HEK293 (cell line): ENCODE data around the gene SLC7A1.

ENCODE experiments used
- CTCF ChIA-PET: fragments of 350-600 bp; formaldehyde crosslinking; extraction: SDS; loops from one replicate; lab custom pipeline; 2021; ENCODE audit warnings: antibody characterized with exemption; lab: Yijun Ruan, JAX
- POLR2A ChIA-PET: fragments of 300-600 bp; formaldehyde crosslinking; extraction: SDS; loops from one replicate; lab custom pipeline; 2020; ENCODE audit warnings: antibody characterized with exemption, inconsistent platforms; lab: Yijun Ruan, JAX
- H3K27ac ChIP-seq: fragments of 200-500 bp; sonication (Bioruptor generic); 2 replicates; pipeline ENCODE4 v1.5.1; 2014; ENCODE audit warnings: low read depth, low read length, control low read depth, inconsistent platforms; ENCODE audit errors: extremely low read depth
- H3K36me3 ChIP-seq, 2 experiments: fragments of 200-500 bp in 1 of 2; sonication (Bioruptor generic) in 1 of 2; 1 replicate in 1 of 2; 2 replicates in 1 of 2; pipeline ENCODE4 v1.5.1; 2014 to 2017; ENCODE audit warnings: inconsistent platforms in 2 of 2, low read length in 2 of 2; ENCODE audit not compliant: control insufficient read depth in 2 of 2, insufficient read depth in 1 of 2
- H3K4me1 ChIP-seq: fragments of 200-500 bp; sonication (Bioruptor generic); 2 replicates; pipeline ENCODE4 v1.5.1; 2014; ENCODE audit warnings: mild to moderate bottlenecking, low read length, inconsistent platforms; ENCODE audit not compliant: control insufficient read depth, insufficient read depth
- H3K4me3 ChIP-seq: 2 replicates; pipeline ENCODE4 v1.5.1; 2011; ENCODE audit warnings: low read depth, mild to moderate bottlenecking, control low read depth, low read length, moderate library complexity
- H3K9me3 ChIP-seq: fragments of 200-500 bp; sonication (Bioruptor generic); 2 replicates; pipeline ENCODE4 v1.5.1; 2014; ENCODE audit warnings: low read depth, low read length, inconsistent platforms; ENCODE audit not compliant: control insufficient read depth, insufficient read depth
- AEBP2 ChIP-seq: fragments of 450-650 bp; formaldehyde crosslinking; IDR thresholded peaks from 2 replicates; pipeline ENCODE4 v1.5.1; 2016; ENCODE audit warnings: missing biosample characterization, missing genetic modification characterization, borderline replicate concordance
- GFI1B ChIP-seq: fragments of 450-650 bp; formaldehyde crosslinking; IDR thresholded peaks from 2 replicates; pipeline ENCODE4 v1.5.1; 2016; ENCODE audit warnings: missing biosample characterization, missing genetic modification characterization
- HOXA7 ChIP-seq: sonication (generic); formaldehyde crosslinking; IDR thresholded peaks from 2 replicates; pipeline ENCODE4 v1.8.1; 2022; ENCODE audit warnings: missing genetic modification reagents, borderline replicate concordance
- KLF1 ChIP-seq: fragments of 450-650 bp; formaldehyde crosslinking; IDR thresholded peaks from 2 replicates; pipeline ENCODE4 v1.5.1; 2016; ENCODE audit warnings: missing biosample characterization, missing genetic modification characterization
- ZBTB1 ChIP-seq: fragments of 450-650 bp; formaldehyde crosslinking; IDR thresholded peaks from 2 replicates; pipeline ENCODE4 v1.5.1; 2016; ENCODE audit warnings: missing biosample characterization, missing genetic modification characterization
- ZBTB20 ChIP-seq: fragments of 450-650 bp; formaldehyde crosslinking; IDR thresholded peaks from 2 replicates; pipeline ENCODE4 v1.5.1; 2016; ENCODE audit warnings: missing biosample characterization, missing genetic modification characterization
- ZBTB26 ChIP-seq: fragments of 450-650 bp; formaldehyde crosslinking; optimal IDR thresholded peaks from 2 replicates; pipeline ENCODE3; 2016; ENCODE audit warnings: missing biosample characterization, mild to moderate bottlenecking, missing genetic modification characterization
- ZBTB8A ChIP-seq: fragments of 450-650 bp; formaldehyde crosslinking; IDR thresholded peaks from 2 replicates; pipeline ENCODE4 v1.5.1; 2016; ENCODE audit warnings: missing biosample characterization, missing genetic modification characterization
- ZEB2 ChIP-seq: fragments of 450-650 bp; formaldehyde crosslinking; IDR thresholded peaks from 2 replicates; pipeline ENCODE4 v1.5.1; 2016; ENCODE audit warnings: missing biosample characterization, missing genetic modification characterization
- ZNF10 ChIP-seq: fragments of 450-650 bp; formaldehyde crosslinking; IDR thresholded peaks from 2 replicates; pipeline ENCODE4 v1.5.1; 2017; ENCODE audit warnings: missing biosample characterization, missing genetic modification characterization
- ZNF16 ChIP-seq: fragments of 450-650 bp; formaldehyde crosslinking; IDR thresholded peaks from 2 replicates; pipeline ENCODE4 v1.5.1; 2016; ENCODE audit warnings: low read depth, missing biosample characterization, missing genetic modification characterization
- ZNF214 ChIP-seq: fragments of 450-650 bp; formaldehyde crosslinking; IDR thresholded peaks from 2 replicates; pipeline ENCODE4 v1.5.1; 2017; ENCODE audit warnings: missing biosample characterization, mild to moderate bottlenecking, missing genetic modification characterization, borderline replicate concordance
- ZNF248 ChIP-seq: fragments of 450-650 bp; formaldehyde crosslinking; IDR thresholded peaks from 2 replicates; pipeline ENCODE4 v1.5.1; 2017; ENCODE audit warnings: missing biosample characterization, missing genetic modification characterization
- ZNF302 ChIP-seq: fragments of 450-650 bp; formaldehyde crosslinking; IDR thresholded peaks from 2 replicates; pipeline ENCODE4 v1.5.1; 2016; ENCODE audit warnings: missing biosample characterization, missing genetic modification characterization, low read depth
- ZNF398 ChIP-seq: fragments of 450-650 bp; formaldehyde crosslinking; IDR thresholded peaks from 2 replicates; pipeline ENCODE4 v1.5.1; 2017; ENCODE audit warnings: missing biosample characterization, missing genetic modification characterization
- ZNF426 ChIP-seq: fragments of 450-650 bp; formaldehyde crosslinking; IDR thresholded peaks from 2 replicates; pipeline ENCODE4 v1.5.1; 2017; ENCODE audit warnings: missing biosample characterization, missing genetic modification characterization, mild to moderate bottlenecking, inconsistent platforms, moderate library complexity
- ZNF449 ChIP-seq: fragments of 450-650 bp; formaldehyde crosslinking; IDR thresholded peaks from 2 replicates; pipeline ENCODE4 v1.5.1; 2017; ENCODE audit warnings: missing biosample characterization, mild to moderate bottlenecking, missing genetic modification characterization, moderate library complexity
- ZNF571 ChIP-seq: fragments of 450-650 bp; formaldehyde crosslinking; IDR thresholded peaks from 2 replicates; pipeline ENCODE4 v1.5.0; 2017; ENCODE audit warnings: missing biosample characterization, missing genetic modification characterization
- ZNF660 ChIP-seq: fragments of 450-650 bp; IDR thresholded peaks from 2 replicates; pipeline ENCODE4 v1.5.1; 2018; ENCODE audit warnings: missing biosample characterization, mild to moderate bottlenecking, missing genetic modification characterization
- ZSCAN23 ChIP-seq: fragments of 450-650 bp; formaldehyde crosslinking; IDR thresholded peaks from 2 replicates; pipeline ENCODE4 v1.5.1; 2016; ENCODE audit warnings: missing biosample characterization, missing genetic modification characterization

SLC7A1 gene

GRCh38 chr13:29571876-29572570, 23.5 kb downstream of the SLC7A1 start:
- ChIA-PET CTCF (no interaction called here), POLR2A (no interaction called here)
- no peak for TF ChIP-seq ZNF571 (tag by site-specific recombination)
- no peak for TF ChIP-seq ZNF449 (tag by site-specific recombination)
- TF ChIP-seq ZBTB26 (tag by site-specific recombination): no peak
- TF ChIP-seq AEBP2 (tag by site-specific recombination): no peak
- no peak for TF ChIP-seq ZBTB8A (tag by site-specific recombination)
- no peak for TF ChIP-seq ZEB2
- no peak overlapping the region for H3K27ac ChIP-seq
- no peak overlapping the region for H3K4me3 ChIP-seq
- H3K9me3 ChIP-seq: no peaks in the 10 kb centered on the region
- peaks cover 5% of the 10 kb centered on the region; the same call in 1 of the 2 replicates for H3K4me1 ChIP-seq
- no peaks in the 10 kb centered on the region; a peak in 1 of 3 replicates for H3K36me3 ChIP-seq

GRCh38 chr13:29570051-29570654, 25.3 kb downstream of the SLC7A1 start:
- TF ChIP-seq ZNF10 (tag by site-specific recombination) (no peak), ZBTB20 (tag by site-specific recombination) (peak; percentile 42; the same call in 1 of the 2 replicates), GFI1B (tag by site-specific recombination) (no peak)
- 0 out of 2 replicates have a peak overlapping the region, but pooled peaks have one; percentile 16 for H3K27ac ChIP-seq
- peaks cover 5% of the 10 kb centered on the region; the same call in 1 of the 2 replicates for H3K4me1 ChIP-seq
- POLR2A ChIA-PET: interaction anchor here (0.6 kb wide), 1 partner anchor 9 kb away, joined by 3 read pairs; no protein-coding TSS in a partner anchor
- no peaks in the 10 kb centered on the region for H3K9me3 ChIP-seq
- CTCF ChIA-PET: interaction anchor here (0.6 kb wide), 1 partner anchor 245 kb away, joined by 3 read pairs; no protein-coding TSS in a partner anchor
- H3K36me3 ChIP-seq: no peaks in the 10 kb centered on the region; a peak in 1 of 3 replicates
- H3K4me3 ChIP-seq: no peak overlapping the region

- Histone ChIP-seq H3K9me3 (no peaks in the 10 kb centered on the region), H3K27ac (0 out of 2 replicates have a peak overlapping the region, but pooled peaks have one; percentile 16), H3K4me3 (no peak overlapping the region), H3K36me3 (no peaks in the 10 kb centered on the region; a peak in 1 of 3 replicates), H3K4me1 (peaks cover 11% of the 10 kb centered on the region)
- CTCF ChIA-PET: interaction anchor here (0.6 kb wide), 1 partner anchor 245 kb away, joined by 3 read pairs; no protein-coding TSS in a partner anchor
- no peak for TF ChIP-seq KLF1 (tag by site-specific recombination)
- no peak for TF ChIP-seq ZNF426
- no peak for TF ChIP-seq ZNF248 (tag by site-specific recombination)
- TF ChIP-seq HOXA7: no peak
- TF ChIP-seq ZSCAN23: no peak
- TF ChIP-seq ZBTB1 (tag by site-specific recombination): no peak
- TF ChIP-seq ZNF660 (tag by site-specific recombination): no peak
- no peak for TF ChIP-seq ZNF302 (tag by site-specific recombination)
- TF ChIP-seq ZNF398: no peak
- no peak for TF ChIP-seq ZNF16 (tag by site-specific recombination)
- TF ChIP-seq ZNF214 (tag by site-specific recombination): no peak
- POLR2A ChIA-PET: interaction anchor here (0.6 kb wide), 1 partner anchor 9 kb away, joined by 3 read pairs; no protein-coding TSS in a partner anchor
Measured at GRCh38 chr13:29569253-29570050, 26.0 kb downstream of the SLC7A1 start.
